Measurements from ENCODE around the gene MISP. TPM values are rescaled to one million over a fixed set of nuclear protein-coding genes. Genes with fewer than 3 reads are reported as not detected.

The MISP gene
- total RNA-seq, 1 donor from 2014 or later: 0.40 TPM

DNA sequence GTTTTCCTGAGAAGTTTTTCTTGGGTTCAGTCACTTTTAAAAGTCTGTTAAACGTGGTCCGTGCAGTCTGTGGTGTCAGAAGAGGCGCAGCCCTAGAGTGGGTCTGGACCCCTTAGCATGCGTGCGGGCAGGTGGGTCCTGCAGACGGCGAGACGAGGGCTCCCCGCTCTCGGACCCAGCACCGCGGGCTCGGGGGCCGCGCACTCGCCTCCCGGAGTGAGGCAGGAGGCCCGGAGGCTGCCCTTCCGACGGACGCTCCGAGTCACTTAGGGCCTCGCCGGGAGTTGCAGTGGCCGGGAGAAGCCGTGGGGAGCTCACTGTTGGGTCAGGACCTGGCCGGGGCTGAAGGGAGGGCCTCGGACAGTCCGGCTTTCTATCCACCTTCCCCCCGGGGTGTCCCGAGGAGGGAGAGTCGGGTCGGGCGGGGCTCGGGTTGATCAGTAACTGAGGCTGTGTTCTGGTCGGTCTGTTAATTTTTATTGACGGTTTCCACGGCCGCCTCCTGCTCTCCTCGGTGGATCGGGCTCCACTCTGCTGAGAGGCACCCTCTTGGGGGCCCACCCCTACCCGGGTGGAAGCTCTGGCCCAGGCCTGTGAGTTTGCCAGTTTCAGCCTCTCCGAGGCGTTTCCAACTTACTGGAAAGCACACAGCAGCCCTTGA is 47.6 kb downstream of the MISP start:
- no peak for ATAC-seq

DNA sequence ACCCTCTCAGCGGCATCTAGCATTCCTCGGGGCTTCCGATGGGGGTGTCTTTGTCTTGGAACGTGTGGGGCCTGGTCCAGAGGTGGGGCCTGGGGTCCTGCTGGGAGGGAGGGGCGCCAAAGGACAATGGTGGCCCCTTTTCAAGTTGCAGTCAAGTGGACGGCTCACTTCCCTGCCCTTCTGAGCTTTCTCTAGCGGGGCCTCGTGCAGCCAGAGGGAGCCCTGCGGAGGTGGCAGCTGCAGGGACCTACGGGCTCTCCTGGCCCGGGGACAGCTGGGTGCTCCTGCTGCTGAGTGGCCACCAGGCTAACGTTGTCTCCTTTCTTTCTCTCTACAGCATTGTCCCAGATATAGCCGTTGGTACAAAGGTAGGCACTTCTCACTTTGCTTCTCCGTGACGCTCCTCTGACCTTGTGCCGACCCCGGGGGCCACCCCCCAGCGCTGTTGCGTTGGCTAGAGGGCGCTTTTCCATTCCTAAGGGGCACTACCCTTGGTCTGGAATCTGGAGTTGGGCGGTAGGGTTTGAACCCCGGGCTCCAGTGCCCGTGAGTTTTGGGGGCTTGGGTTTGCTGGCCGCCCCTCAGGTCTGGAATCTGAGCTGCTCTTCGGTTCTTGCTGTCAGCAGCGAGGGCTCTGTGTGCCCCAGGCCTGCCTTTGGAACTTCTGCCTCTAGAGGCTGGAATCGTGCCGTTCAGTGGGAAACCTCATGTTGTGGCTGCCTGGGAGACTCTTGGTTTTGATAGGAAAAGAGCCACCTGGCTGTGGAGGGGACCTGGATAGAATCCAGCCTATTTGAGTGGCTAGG is 48.4 kb downstream of the MISP start:
- ATAC-seq: no peak

- peak; percentile 1 for ATAC-seq
Measured at GRCh38 chr19:800360-801029, 49.6 kb downstream of the MISP start.

DNA sequence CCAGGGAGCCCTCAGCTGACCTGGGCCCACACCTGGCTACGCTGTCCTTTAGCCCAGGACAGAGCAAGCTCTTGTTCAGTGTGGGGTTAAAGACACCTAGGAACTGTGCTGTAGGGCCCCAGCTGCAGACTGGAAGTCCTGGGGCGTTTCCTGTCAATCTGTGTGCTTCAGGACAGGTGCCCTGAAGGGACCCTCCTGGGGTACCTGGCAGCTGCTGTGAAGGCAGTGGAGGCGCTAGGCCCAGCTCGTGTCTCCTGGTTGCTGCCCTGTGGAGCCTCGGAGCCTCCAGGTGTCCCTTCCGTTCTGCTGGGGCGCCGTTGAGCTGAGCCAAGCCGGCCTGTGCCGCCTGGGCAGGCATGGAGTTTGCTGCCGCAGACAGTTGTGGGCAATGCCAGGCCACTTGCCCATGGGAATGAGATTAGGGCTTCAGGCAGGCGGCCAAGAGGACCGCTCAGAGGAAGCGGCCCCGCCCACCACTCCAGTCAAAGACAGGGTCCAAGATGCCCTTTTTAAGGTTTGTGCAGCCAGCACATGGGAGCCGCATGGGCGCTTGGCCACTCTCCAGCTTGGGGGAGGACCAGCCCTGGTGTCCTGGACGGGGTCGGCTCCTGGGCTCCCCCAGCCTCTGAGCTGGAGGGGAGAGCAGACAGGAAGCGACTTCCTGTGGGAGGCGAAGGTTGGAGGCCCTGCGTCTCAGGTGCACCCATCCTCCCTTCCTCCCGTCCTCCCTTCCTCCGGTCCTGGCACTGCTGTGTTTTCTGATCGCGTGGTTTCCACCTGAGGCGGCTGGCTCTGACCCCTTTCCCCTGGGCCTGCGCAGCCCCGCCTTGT is 50.3 kb downstream of the MISP start:
- ATAC-seq: no peak

DNA sequence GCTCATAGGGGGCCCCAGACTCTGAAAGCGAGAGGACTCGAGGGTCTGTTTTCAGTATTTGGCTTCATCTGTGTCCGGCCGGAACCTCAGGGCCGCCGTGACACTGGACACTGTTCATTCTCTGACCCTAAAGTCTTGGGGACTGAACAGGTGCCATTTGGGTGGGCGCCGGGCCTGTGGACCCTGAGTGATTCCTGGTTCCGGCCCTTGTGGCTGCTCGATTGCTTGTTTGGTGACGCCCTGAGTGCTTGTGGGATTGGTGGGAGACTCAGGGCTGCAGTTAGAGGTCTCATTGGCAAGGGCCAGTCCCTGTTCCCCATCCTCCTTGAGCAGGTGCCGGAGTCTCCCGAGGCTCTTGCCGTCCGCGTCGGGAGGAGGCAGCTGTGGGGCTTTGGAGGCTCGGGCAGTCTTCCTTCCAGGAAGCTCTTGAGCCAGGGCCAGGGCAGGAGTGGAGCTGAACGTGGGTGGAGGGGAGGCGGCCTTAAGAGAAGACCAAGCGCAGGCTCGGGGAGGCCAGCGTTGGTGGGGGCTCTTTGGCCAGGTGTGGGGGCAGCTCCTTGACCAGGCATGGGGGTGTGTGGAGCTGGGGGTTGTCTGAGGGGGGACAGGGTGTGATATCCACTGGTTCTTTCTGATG is 51.1 kb downstream of the MISP start:
- no peak for ATAC-seq

- ATAC-seq: no peak
Measured at GRCh38 chr19:802498-803098, 51.7 kb downstream of the MISP start.

DNA sequence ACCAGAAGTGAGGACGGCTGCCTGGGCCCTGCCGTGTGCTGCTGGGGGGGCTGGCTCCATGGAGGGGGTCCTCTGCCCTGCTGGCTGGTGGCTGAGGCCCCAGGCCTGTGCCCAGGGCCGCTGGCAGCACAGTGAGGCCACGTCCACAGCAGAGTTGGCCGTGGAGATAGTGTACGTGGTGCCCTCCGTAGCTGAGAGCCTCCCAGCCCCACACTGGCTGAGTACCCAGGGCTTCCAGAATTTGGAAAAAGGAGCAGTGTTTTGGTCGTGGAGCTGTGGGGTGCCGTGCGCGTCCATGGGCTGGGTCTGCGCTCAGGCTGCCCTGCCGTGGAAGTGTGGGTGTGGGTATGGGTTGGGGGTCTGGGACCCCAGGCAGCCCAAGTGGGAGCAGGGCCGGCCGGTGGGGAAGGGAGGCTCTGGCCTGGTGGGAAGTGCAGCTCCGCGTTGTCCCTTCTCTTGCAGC is 52.2 kb downstream of the MISP start:
- no peak for ATAC-seq

DNA sequence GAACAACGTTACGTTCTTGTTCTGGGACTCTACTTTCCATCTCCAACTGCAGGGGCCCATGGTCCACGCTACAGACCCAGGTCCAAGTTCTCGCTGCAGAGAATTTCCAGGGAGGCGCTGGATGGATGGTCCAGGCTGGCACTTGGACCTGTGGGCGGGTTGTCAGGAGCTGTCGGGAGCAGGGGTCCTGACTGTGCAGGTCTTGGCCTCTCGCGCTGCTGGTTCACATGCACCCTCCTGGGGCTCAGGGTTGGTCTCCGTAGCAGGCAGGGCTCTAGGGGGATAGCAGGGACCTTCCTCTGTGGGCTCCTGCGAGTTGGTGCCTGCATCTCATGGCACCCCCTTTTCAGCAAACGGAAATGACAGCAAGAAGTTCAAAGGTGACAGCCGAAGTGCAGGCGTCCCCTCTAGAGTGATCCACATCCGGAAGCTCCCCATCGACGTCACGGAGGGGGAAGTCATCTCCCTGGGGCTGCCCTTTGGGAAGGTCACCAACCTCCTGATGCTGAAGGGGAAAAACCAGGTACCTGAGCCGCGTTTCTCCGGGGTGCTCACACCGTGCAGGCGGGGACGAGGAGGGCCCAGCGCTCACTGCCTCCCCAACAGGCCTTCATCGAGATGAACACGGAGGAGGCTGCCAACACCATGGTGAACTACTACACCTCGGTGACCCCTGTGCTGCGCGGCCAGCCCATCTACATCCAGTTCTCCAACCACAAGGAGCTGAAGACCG is 52.9 kb downstream of the MISP start:
- no peak for ATAC-seq

- ATAC-seq: no peak
Measured at GRCh38 chr19:804419-805165, 53.7 kb downstream of the MISP start.

DNA sequence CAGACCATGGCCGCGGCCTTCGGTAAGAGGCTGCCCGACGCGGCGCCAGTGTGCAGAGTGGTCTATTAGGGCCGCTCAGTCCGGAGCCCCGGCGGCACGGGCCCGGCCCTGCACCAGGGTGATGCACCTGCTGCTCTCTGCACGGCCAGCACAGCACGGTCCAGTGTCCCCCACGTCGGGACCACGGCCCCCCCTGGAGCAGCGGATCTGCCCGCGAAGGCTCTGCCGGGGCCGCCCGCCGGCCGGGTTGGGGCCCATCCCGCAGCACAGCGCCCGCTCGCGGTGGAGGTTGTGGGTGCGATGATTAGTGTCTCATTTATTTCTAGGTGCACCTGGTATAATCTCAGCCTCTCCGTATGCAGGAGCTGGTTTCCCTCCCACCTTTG is 54.2 kb downstream of the MISP start:
- no peak for ATAC-seq

- peak; percentile 1 for ATAC-seq
Measured at GRCh38 chr19:805600-806550, 55.0 kb downstream of the MISP start.

DNA sequence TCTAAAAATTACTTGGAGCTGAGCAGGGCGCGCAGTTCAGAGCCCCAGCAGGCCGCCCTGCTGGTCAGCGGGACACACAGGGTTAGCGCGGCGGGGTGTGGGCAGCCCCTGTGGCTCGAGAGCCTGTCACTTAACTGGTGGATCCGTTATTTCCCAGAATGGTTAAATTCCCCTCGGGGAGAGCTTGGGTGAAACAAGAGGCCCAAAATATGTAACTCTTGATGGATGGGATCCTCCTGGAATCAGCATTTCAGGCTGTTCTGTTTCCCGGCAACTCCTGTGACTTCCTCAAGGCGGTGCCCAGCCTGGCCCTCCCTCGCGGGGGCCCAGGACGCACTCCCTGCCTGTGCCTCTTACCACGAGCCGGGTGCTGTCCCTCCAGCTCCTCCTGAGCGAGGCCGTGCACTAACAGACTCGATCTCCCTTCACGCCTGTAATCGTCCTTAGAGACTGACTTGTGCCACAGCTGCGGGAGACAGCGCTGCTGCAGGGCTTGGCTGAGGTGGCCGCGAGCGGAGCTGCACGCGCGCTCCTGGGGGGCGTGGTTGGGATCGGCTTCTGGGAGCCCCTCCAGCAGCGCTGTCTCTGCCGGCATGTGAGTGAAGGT is 56.0 kb downstream of the MISP start:
- no peak for ATAC-seq

DNA sequence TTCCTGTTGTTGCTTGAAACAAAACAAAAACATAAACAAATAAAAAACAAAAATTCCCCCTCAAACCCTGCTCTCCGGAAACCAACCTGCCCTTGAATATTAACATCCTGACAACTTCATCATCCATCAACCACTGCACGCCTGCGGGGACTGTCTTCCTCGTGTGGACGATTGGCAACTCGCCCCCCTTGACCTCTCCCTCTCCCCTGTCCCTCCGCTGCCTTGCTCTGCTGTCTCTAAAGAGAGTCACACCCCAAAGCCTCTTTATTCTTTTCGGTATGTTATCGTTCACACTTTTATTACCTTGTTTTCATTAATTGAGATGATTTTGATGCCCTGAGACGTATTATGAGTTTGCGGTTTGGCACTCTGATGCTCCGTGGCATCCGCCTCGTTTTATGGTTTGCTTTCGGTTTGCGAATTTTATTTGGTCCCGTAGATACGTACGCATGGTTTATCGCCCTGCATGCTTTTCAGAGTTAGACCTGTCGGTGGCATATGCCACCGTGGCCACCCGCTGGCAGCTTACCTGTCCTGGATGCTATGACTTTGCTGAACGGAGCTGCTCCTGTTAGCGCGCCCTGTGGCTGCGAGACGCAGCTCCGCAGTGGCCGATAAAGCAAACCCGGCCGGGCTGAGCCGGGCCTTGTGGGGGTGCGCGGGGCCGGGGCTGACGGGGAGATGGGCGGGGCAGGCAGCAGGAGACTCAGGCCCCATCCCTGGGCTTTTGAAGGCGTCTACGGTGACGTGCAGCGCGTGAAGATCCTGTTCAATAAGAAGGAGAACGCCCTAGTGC is 56.9 kb downstream of the MISP start:
- no peak for ATAC-seq

- no peak for ATAC-seq
Measured at GRCh38 chr19:808423-808775, 57.5 kb downstream of the MISP start.

DNA sequence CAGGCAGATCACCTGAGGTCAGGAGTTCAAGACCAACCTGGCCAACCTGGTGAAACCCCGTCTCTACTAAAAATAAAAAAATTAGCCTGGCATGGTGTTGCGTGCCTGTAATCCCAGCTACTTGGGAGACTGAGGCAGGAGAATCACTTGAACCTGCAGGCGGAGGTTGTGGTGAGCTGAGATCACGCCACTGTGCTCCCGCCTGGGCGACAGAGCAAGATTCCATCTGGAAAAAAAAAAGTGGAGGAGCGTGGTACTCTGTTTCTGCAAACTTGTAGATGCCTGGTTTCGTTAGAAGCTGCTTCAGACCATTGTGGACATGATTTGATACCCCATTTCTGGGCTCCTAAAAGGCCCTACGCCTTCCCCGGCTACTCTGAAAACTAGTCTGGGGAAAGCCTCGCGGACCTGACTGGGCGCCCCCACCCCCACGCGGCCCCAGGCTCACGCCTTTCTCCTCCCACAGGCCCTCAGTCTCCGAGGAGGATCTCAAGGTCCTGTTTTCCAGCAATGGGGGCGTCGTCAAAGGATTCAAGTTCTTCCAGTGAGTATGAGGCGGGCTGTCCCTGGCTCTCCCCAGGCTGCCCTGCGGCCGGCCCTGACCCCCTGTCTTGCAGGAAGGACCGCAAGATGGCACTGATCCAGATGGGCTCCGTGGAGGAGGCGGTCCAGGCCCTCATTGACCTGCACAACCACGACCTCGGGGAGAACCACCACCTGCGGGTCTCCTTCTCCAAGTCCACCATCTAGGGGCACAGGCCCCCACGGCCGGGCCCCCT is 59.4 kb downstream of the MISP start:
- no peak for ATAC-seq

GRCh38 chr19:810883-811489 is 60.1 kb downstream of the MISP start:
- no peak for ATAC-seq
